ENCODE measurements around the gene MACROD1. TPM values are rescaled to one million over a fixed set of nuclear protein-coding genes. Genes with fewer than 3 reads are reported as not detected.

MACROD1 gene
- total and polyA plus RNA-seq, 7 experiments from 2014 or later = 5.4 to 16.2 (median 9.7) TPM

GRCh38 chr11:64034411-64034811 lies 131.5 kb downstream of the MACROD1 start:
- peaks cover 0 to 1% (median 0%) of the 10 kb centered on the region in 11 donors for H3K9me3 Mint-ChIP-seq
- peaks cover 23 to 40% (median 35%) of the 10 kb centered on the region in 5 donors for H3K27me3 Mint-ChIP-seq
- peaks cover 0 to 3% (median 0%) of the 10 kb centered on the region in 5 donors for H3K36me3 Mint-ChIP-seq
- intact Hi-C loops (cut with micrococcal nuclease) = no loop called here
- DNase-seq (no peak), ATAC-seq (no peak)
- ChIA-PET POLR2A (no interaction called here), CTCF (interaction anchor here (1.3 kb wide), 1 partner anchor 9 kb away, joined by 3 read pairs; no protein-coding TSS in a partner anchor)
- H3K4me1 Mint-ChIP-seq = peaks cover 3 to 13% (median 11%) of the 10 kb centered on the region in 7 donors
- Histone ChIP-seq H3K9me3 (ENCODE audit: control insufficient read depth in 2 of 3, low read length in 3 of 3) (no peaks in the 10 kb centered on the region), H3K27me3 (ENCODE audit: control insufficient read depth in 2 of 2, insufficient read depth in 2 of 2, low read length in 2 of 2) (no peaks in the 10 kb centered on the region), H3K4me1 (ENCODE audit: control insufficient read depth in 2 of 2, insufficient read depth in 2 of 2, low read length in 2 of 2) (no peaks in the 10 kb centered on the region), H3K27ac (ENCODE audit: low read depth, low read length) (no peak overlapping the region), H3K4me3 (ENCODE audit: low read length) (no peak overlapping the region), H3K36me3 (ENCODE audit: control insufficient read depth in 2 of 3, insufficient read depth in 3 of 3, low read length in 3 of 3) (no peaks in the 10 kb centered on the region)
- H3K4me3 Mint-ChIP-seq = peak overlapping the region in 5 of 10 donors; percentile 29 to 85 (median 39)
- no peak overlapping the region for H3K27ac Mint-ChIP-seq

DNA sequence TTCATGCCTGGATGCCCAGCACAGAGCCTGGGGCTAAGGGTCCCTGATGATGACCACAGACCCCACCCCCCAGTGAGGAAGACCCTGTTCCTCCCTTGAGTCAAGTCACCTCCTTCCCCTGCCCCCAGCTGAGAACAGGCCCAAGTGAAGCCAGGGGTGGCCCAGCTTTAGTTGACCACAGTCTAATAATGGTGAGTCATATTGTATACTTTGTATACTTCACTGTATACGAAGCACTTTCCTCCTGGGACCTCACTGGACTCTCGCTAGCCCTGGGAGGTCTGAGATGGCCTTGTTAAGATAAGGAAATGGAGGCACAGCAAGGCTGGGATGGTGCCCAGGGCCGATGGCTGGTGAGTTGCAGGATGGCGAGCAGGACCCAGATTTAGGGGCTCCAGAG lies 133.9 kb downstream of the MACROD1 start:
- no peak overlapping the region for H3K27ac ChIP-seq (ENCODE audit: low read depth, low read length)
- H3K4me1 ChIP-seq (ENCODE audit: control insufficient read depth in 2 of 2, insufficient read depth in 2 of 2, low read length in 2 of 2) = no peaks in the 10 kb centered on the region
- DNase-seq (no peak), ATAC-seq (no peak)
- POLR2A ChIA-PET = no interaction called here
- H3K4me3 ChIP-seq (ENCODE audit: low read length) = no peak overlapping the region
- H3K9me3 ChIP-seq (ENCODE audit: control insufficient read depth in 2 of 3, low read length in 3 of 3) = no peaks in the 10 kb centered on the region
- peaks cover 0 to 1% (median 0%) of the 10 kb centered on the region in 11 donors for H3K9me3 Mint-ChIP-seq
- intact Hi-C loops (cut with micrococcal nuclease) = no loop called here
- H3K27ac Mint-ChIP-seq = no peak overlapping the region
- H3K36me3 ChIP-seq (ENCODE audit: control insufficient read depth in 2 of 3, insufficient read depth in 3 of 3, low read length in 3 of 3) = no peaks in the 10 kb centered on the region
- H3K4me3 Mint-ChIP-seq = no peak overlapping the region
- no peaks in the 10 kb centered on the region for H3K27me3 ChIP-seq (ENCODE audit: control insufficient read depth in 2 of 2, insufficient read depth in 2 of 2, low read length in 2 of 2)
- CTCF ChIA-PET = interaction anchor here (0.6 kb wide), 1 partner anchor 131 kb away, joined by 4 read pairs; no protein-coding TSS in a partner anchor
- peaks cover 24 to 31% (median 25%) of the 10 kb centered on the region in 5 donors for H3K27me3 Mint-ChIP-seq
- peaks cover 0 to 3% (median 0%) of the 10 kb centered on the region in 5 donors for H3K36me3 Mint-ChIP-seq
- H3K4me1 Mint-ChIP-seq = peaks cover 3 to 13% (median 11%) of the 10 kb centered on the region in 7 donors

- ChIA-PET CTCF (interaction anchor here (0.6 to 0.7 kb wide), 2 partner anchors 92 to 1923 kb away, joined by 5 to 6 read pairs; no protein-coding TSS in a partner anchor), POLR2A (no interaction called here)
- H3K9me3 ChIP-seq (ENCODE audit: control insufficient read depth in 2 of 3, low read length in 3 of 3) = no peaks in the 10 kb centered on the region
- Mint-ChIP-seq H3K4me3 (no peak overlapping the region), H3K27me3 (peaks cover 24 to 38% (median 27%) of the 10 kb centered on the region in 5 donors), H3K4me1 (peaks cover 3 to 13% (median 11%) of the 10 kb centered on the region in 7 donors), H3K9me3 (peaks cover 0 to 1% (median 0%) of the 10 kb centered on the region in 11 donors), H3K36me3 (peaks cover 0 to 3% (median 0%) of the 10 kb centered on the region in 5 donors), H3K27ac (no peak overlapping the region)
- H3K4me3 ChIP-seq (ENCODE audit: low read length) = no peak overlapping the region
- H3K27ac ChIP-seq (ENCODE audit: low read depth, low read length) = no peak overlapping the region
- H3K36me3 ChIP-seq (ENCODE audit: control insufficient read depth in 2 of 3, insufficient read depth in 3 of 3, low read length in 3 of 3) = no peaks in the 10 kb centered on the region
- intact Hi-C loops (cut with micrococcal nuclease) = no loop called here
- no peaks in the 10 kb centered on the region for H3K4me1 ChIP-seq (ENCODE audit: control insufficient read depth in 2 of 2, insufficient read depth in 2 of 2, low read length in 2 of 2)
- H3K27me3 ChIP-seq (ENCODE audit: control insufficient read depth in 2 of 2, insufficient read depth in 2 of 2, low read length in 2 of 2) = no peaks in the 10 kb centered on the region
- ATAC-seq (no peak), DNase-seq (no peak)
These were observed 134.9 kb downstream of the MACROD1 start for GRCh38 chr11:64031001-64031400.

DNA sequence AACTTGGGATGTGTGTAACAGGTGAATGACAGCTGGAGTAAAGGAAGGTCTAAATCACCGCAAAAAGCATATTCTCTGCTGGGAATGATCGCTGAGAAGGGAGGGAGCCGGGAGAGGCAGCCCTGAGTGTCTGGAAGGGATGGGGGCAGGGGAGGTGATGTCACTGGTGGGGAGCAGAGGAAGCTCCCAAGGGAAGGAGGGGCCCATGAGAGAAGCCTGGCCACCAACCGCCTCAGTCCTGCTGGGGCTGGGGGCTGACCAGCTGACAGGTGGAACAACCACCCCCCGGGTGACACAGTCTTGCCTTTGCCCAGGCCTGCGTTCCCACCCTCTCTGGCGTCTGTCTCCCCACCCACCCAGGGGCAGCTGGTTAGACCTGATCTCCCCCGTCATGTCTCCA lies 136.1 kb downstream of the MACROD1 start:
- H3K27me3 Mint-ChIP-seq = peaks cover 18 to 31% (median 21%) of the 10 kb centered on the region in 5 donors
- CTCF ChIA-PET = no interaction called here
- H3K27me3 ChIP-seq (ENCODE audit: control insufficient read depth in 2 of 2, insufficient read depth in 2 of 2, low read length in 2 of 2) = no peaks in the 10 kb centered on the region

DNA sequence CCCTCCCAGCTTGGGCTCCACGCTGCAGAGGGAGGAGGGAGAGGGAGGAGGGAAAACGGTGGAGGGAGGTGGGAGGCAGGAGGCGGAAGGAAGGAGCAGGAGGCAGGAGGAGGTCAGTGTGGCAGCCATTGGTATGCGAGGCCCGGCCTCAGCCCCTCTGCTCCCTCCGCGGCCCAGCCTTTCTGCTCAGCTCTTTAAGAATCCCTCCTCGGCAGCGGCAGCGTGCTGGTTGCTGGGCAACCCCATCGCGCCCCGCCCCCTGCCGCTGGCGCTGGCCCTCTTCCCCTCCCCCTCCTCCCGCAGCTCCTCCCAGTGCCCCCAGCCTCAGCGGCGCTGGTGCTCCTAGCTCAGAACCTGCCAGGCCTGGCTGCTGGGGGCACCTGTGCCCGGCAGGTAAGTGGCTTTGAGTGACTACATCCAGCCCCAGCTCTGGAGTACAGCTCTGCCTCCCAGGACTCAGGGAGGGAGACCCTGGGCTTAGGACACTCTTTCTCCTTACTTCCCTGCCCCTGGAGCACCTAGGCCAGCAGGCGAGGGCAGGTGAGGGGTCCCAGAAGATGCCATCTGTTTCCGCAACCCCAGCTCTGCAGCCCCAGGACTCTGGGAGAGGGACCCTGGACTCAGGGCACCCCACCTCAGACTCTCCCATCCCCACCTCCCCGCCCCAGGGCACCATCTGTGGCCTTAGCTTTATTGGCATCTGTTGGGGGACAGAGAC lies 137.4 kb downstream of the MACROD1 start:
- no peaks in the 10 kb centered on the region for H3K36me3 Mint-ChIP-seq
- no peaks in the 10 kb centered on the region for H3K27me3 ChIP-seq (ENCODE audit: control insufficient read depth in 2 of 2, insufficient read depth in 2 of 2, low read length in 2 of 2)
- intact Hi-C loops (cut with micrococcal nuclease) = no loop called here
- no peaks in the 10 kb centered on the region for H3K9me3 Mint-ChIP-seq
- POLR2A ChIA-PET = no interaction called here
- DNase-seq (peak in 1 of 9 donors; percentile 7), ATAC-seq (no peak)
- no peaks in the 10 kb centered on the region for H3K4me1 ChIP-seq (ENCODE audit: control insufficient read depth in 2 of 2, insufficient read depth in 2 of 2, low read length in 2 of 2)
- H3K4me3 ChIP-seq (ENCODE audit: low read length) = no peak overlapping the region
- no peak overlapping the region for H3K27ac Mint-ChIP-seq
- no peak overlapping the region for H3K27ac ChIP-seq (ENCODE audit: low read depth, low read length)
- CTCF ChIA-PET = no interaction called here
- peaks cover 0 to 4% (median 0%) of the 10 kb centered on the region in 7 donors for H3K4me1 Mint-ChIP-seq
- H3K27me3 Mint-ChIP-seq = peaks cover 7 to 21% (median 11%) of the 10 kb centered on the region in 5 donors
- no peak overlapping the region for H3K4me3 Mint-ChIP-seq
- no peaks in the 10 kb centered on the region for H3K36me3 ChIP-seq (ENCODE audit: control insufficient read depth in 2 of 3, insufficient read depth in 3 of 3, low read length in 3 of 3)
- H3K9me3 ChIP-seq (ENCODE audit: control insufficient read depth in 2 of 3, low read length in 3 of 3) = no peaks in the 10 kb centered on the region

More for the DNA sequence above, 136.1 kb downstream of the MACROD1 start:
- no peaks in the 10 kb centered on the region for H3K9me3 ChIP-seq (ENCODE audit: control insufficient read depth in 2 of 3, low read length in 3 of 3)
- no peak overlapping the region for H3K4me3 ChIP-seq (ENCODE audit: low read length)
- ATAC-seq (no peak), DNase-seq (no peak)
- POLR2A ChIA-PET = no interaction called here
- peak overlapping the region in 1 of 10 donors; percentile 16 for H3K4me3 Mint-ChIP-seq
- H3K36me3 ChIP-seq (ENCODE audit: control insufficient read depth in 2 of 3, insufficient read depth in 3 of 3, low read length in 3 of 3) = no peaks in the 10 kb centered on the region
- peaks cover 2 to 8% (median 6%) of the 10 kb centered on the region in 7 donors for H3K4me1 Mint-ChIP-seq
- H3K9me3 Mint-ChIP-seq = peaks cover 0 to 1% (median 0%) of the 10 kb centered on the region in 11 donors
- no peak overlapping the region for H3K27ac Mint-ChIP-seq
- H3K4me1 ChIP-seq (ENCODE audit: control insufficient read depth in 2 of 2, insufficient read depth in 2 of 2, low read length in 2 of 2) = no peaks in the 10 kb centered on the region
- H3K27ac ChIP-seq (ENCODE audit: low read depth, low read length) = no peak overlapping the region
- H3K36me3 Mint-ChIP-seq = peaks cover 0 to 3% (median 0%) of the 10 kb centered on the region in 5 donors
- intact Hi-C loops (cut with micrococcal nuclease) = no loop called here

GRCh38 chr11:64027651-64028397 lies 138.1 kb downstream of the MACROD1 start:
- H3K27ac Mint-ChIP-seq = no peak overlapping the region
- CTCF ChIA-PET = no interaction called here
- Histone ChIP-seq H3K27me3 (ENCODE audit: control insufficient read depth in 2 of 2, insufficient read depth in 2 of 2, low read length in 2 of 2) (no peaks in the 10 kb centered on the region), H3K36me3 (ENCODE audit: control insufficient read depth in 2 of 3, insufficient read depth in 3 of 3, low read length in 3 of 3) (no peaks in the 10 kb centered on the region), H3K4me1 (ENCODE audit: control insufficient read depth in 2 of 2, insufficient read depth in 2 of 2, low read length in 2 of 2) (no peaks in the 10 kb centered on the region), H3K27ac (ENCODE audit: low read depth, low read length) (no peak overlapping the region), H3K9me3 (ENCODE audit: control insufficient read depth in 2 of 3, low read length in 3 of 3) (no peaks in the 10 kb centered on the region), H3K4me3 (ENCODE audit: low read length) (no peak overlapping the region)
- peaks cover 4 to 20% (median 10%) of the 10 kb centered on the region in 5 donors for H3K27me3 Mint-ChIP-seq
- peaks cover 0 to 4% (median 0%) of the 10 kb centered on the region in 7 donors for H3K4me1 Mint-ChIP-seq
- no peaks in the 10 kb centered on the region for H3K36me3 Mint-ChIP-seq
- H3K4me3 Mint-ChIP-seq = peak overlapping the region in 1 of 10 donors; percentile 38
- POLR2A ChIA-PET = no interaction called here
- DNase-seq (no peak), ATAC-seq (peak; percentile 32)
- no peaks in the 10 kb centered on the region for H3K9me3 Mint-ChIP-seq
- intact Hi-C loops (cut with micrococcal nuclease) = no loop called here
